MM.1S (cell line): Measurements from ENCODE around the gene TRPM2.

Experiments
- CTCF ChIP-seq: fragments of 300-600 bp; sonication (generic); IDR thresholded peaks from 2 replicates; pipeline ENCODE4 v1.5.1; 2016; ENCODE audit warnings: antibody characterized with exemption, low read length, mixed read lengths
- EZH2 ChIP-seq: fragments of 300-600 bp; sonication (generic); optimal IDR thresholded peaks from 2 replicates; pipeline ENCODE3; 2017; ENCODE audit warnings: low read depth, mild to moderate bottlenecking, antibody characterized with exemption, low read length, mixed read lengths
- EZH2phosphoT487 ChIP-seq: fragments of 300-600 bp; sonication (generic); IDR thresholded peaks from 2 replicates; pipeline ENCODE4 v1.6.1; 2018; ENCODE audit warnings: antibody characterized with exemption, low read length

- TF ChIP-seq CTCF (no peak), EZH2 (no peak), EZH2phosphoT487 (no peak)
Measured at GRCh38 chr21:44415073-44416025, 61.9 kb downstream of the TRPM2 start.
